Muscle of leg (tissue), 11 donors: ENCODE measurements around the gene SRSF3. TPM values are rescaled to one million over a fixed set of nuclear protein-coding genes. Genes with fewer than 3 reads are reported as not detected.
"Not testable (repeated sequence)": the region's sequence is repeated elsewhere in the genome, so short reads cannot be mapped to it uniquely, and the experiment has no call there.

Experiments used
- DNase-seq: peaks from one replicate; pipeline ENCODE4 v3.0.0; 2013
- H3K27ac ChIP-seq: one replicate; pipeline ENCODE4 v1.5.1; 2013; ENCODE audit warnings: mild to moderate bottlenecking, low read length, control low read depth
- H3K27me3 ChIP-seq: one replicate; pipeline ENCODE4 v1.6.1; 2013; ENCODE audit warnings: low read length; ENCODE audit not compliant: control insufficient read depth, insufficient read depth
- H3K36me3 ChIP-seq: one replicate; pipeline ENCODE4 v1.6.1; 2013; ENCODE audit warnings: low read length; ENCODE audit not compliant: control insufficient read depth, insufficient read depth
- H3K4me1 ChIP-seq: one replicate; pipeline ENCODE4 v1.6.1; 2013; ENCODE audit warnings: low read length; ENCODE audit not compliant: control insufficient read depth, insufficient read depth
- H3K4me3 ChIP-seq: one replicate; pipeline ENCODE4 v1.5.1; 2013; ENCODE audit warnings: low read length, control low read depth
- H3K9me3 ChIP-seq: replicated peaks from 2 replicates; pipeline ENCODE4 v1.6.1; 2013; ENCODE audit warnings: low read depth, low read length; ENCODE audit not compliant: control insufficient read depth
- WGBS: methylation state at CpG from one replicate; pipeline ENCODE4 v1.1.5; 2013; ENCODE audit warnings: missing lambda C conversion rate; ENCODE audit not compliant: insufficient coverage; 5-methylcytosine and 5-hydroxymethylcytosine counted together
- polyA plus RNA-seq, 8 donors: library from polyadenylated mRNA; unstranded; fragments of 120-200 nt; gene quantifications; one replicate each; pipeline versions ENCODE4 v1.2.1 to v1.2.3, GENCODE V29; 2013; ENCODE audit warnings: inconsistent platforms in 1 of 8, low replicate concordance in 1 of 8; ENCODE audit not compliant: insufficient read length in 8 of 8, insufficient read depth in 1 of 8
- total RNA-seq: library from RNA; stranded (reverse); fragments of 120-200 nt; gene quantifications from one replicate; pipeline ENCODE4 v1.2.4, GENCODE V29; 2013

The SRSF3 gene
- total and polyA plus RNA-seq, 9 donors, result 261 to 413 (median 315) TPM

DNA sequence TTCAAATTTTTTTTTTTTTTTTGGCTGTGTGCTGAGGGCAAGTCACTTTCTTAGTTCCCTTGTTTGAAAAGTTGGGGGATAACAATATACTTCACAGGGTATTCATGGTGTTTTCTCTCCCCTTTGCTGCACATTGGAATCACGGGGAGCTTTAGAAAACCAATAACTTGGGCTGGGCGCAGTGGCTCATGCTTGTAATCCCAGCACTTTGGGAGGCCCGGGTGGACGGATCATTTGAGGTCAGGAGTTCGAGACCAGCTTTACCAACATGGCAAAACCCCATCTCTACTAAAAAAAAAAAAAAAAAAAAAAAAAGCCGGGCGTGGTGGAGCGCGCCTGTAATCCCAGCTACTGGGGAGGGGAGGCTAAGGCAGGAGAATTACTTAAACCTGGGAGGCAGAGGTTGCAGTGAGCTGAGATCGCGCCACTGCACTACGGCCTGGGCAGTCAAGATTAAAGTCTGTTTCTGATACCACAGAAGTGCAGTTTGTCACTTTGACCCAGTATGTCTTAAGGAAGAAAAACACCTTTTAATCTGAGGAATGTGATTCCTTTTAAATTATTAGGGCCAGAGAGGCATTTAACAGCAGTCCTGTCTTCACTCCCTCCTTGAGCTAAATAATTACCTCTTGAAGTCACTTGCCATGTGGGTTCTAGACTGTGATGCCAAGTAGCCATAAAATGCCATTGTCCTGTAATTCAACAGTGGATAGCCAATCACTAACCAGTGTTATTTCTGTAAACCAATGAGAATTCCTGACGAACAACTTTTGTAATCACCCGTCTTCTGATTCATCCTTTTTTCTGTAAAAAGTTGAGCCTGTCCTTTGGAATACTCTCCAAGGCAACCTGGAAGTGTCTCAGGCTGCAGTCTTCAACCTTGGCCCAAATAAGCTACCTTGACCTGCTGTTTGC lies 16.1 kb downstream of the SRSF3 start:
- Histone ChIP-seq H3K27me3 (no peaks in the 10 kb centered on the region), H3K4me1 (peaks cover 6% of the 10 kb centered on the region), H3K36me3 (peaks cover 53% of the 10 kb centered on the region), H3K4me3 (no peak overlapping the region), H3K9me3 (no peaks in the 10 kb centered on the region), H3K27ac (no peak overlapping the region)
- whole genome bisulfite sequencing, result 87% methylated on average over 10 of the region's 14 CpGs
- DNase-seq, result no peak

DNA sequence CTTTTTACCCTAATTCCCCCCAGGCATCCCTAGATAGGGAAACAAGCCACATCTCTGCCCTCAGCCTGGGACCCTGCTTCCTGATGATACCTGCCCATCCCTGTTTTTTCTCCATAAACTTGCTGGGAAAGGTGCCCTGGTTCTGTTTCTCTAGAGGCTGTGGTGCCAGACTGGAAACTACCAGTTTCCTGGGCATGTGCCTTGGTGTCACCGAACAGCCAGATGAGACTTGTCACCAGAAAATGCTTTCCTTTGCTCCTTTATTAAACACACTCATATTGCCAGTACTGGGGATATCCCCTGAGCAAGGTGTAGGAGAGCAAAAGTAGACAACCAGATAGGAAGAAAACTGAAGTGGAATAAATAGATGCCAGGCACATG lies 16.8 kb downstream of the SRSF3 start:
- H3K4me1 ChIP-seq, result peaks cover 6% of the 10 kb centered on the region
- no CpG with 5 or more reads among the region's 1 CpG for WGBS

DNA sequence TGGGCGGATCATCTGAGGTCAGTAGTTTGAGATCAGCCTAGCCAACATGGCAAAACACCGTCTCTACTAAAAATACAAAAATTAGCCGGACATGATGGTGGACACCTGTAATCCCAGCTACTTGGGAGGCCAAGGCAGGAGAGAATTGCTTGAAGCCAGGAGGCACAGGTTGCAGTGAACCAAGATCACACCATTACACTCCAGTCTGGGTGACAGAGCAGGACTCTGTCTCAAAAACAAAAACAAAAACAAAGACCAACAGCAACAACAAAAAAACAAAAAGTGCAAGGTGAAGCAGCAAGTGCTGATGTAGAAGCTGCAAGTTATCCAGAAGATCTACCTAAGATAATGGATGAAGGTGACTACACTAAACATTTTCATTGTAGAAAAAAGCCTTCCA lies 17.5 kb downstream of the SRSF3 start:
- H3K36me3 ChIP-seq, result peaks cover 43% of the 10 kb centered on the region
- H3K27me3 ChIP-seq, H3K4me3 ChIP-seq, DNase-seq, H3K9me3 ChIP-seq, H3K4me1 ChIP-seq, H3K27ac ChIP-seq: not testable (repeated sequence)
- 76% methylated on average over 3 of the region's 3 CpGs for WGBS

More for the DNA sequence above, 16.8 kb downstream of the SRSF3 start:
- no peaks in the 10 kb centered on the region for H3K9me3 ChIP-seq
- no peak for DNase-seq
- no peak overlapping the region for H3K27ac ChIP-seq
- no peaks in the 10 kb centered on the region for H3K27me3 ChIP-seq
- H3K4me3 ChIP-seq, result no peak overlapping the region
- peaks cover 49% of the 10 kb centered on the region for H3K36me3 ChIP-seq

DNA sequence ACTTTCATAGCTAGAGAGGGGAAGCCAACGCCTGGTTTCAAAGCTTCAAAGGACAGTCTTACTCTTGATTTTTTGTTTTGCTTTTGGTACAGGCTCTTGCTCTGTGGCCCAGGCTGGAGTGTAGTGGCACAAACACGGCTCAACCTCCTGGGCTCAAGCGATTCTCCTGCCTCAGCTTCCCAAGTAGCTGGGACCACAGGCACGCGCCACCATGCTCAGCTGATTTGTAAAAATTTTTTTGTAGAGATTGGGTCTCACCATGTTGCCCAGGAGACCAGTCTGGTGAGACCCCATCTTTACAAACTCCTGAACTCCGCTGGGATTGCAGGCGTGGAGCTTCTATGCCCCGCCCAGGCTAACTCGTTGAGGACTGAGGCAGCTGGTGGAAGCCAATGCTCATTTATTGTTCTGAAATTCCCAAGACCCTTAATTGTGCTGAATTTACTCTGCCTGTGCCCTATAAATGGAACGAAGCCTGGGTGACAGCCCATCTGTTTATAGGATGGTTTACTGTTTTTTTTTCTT lies 18.0 kb downstream of the SRSF3 start:
- Histone ChIP-seq H3K36me3 (peaks cover 40% of the 10 kb centered on the region), H3K27me3 (no peaks in the 10 kb centered on the region), H3K9me3 (no peaks in the 10 kb centered on the region), H3K4me3 (no peak overlapping the region), H3K4me1 (peaks cover 13% of the 10 kb centered on the region), H3K27ac (no peak overlapping the region)
- 90% methylated on average over 7 of the region's 10 CpGs for WGBS
- DNase-seq, result no peak

DNA sequence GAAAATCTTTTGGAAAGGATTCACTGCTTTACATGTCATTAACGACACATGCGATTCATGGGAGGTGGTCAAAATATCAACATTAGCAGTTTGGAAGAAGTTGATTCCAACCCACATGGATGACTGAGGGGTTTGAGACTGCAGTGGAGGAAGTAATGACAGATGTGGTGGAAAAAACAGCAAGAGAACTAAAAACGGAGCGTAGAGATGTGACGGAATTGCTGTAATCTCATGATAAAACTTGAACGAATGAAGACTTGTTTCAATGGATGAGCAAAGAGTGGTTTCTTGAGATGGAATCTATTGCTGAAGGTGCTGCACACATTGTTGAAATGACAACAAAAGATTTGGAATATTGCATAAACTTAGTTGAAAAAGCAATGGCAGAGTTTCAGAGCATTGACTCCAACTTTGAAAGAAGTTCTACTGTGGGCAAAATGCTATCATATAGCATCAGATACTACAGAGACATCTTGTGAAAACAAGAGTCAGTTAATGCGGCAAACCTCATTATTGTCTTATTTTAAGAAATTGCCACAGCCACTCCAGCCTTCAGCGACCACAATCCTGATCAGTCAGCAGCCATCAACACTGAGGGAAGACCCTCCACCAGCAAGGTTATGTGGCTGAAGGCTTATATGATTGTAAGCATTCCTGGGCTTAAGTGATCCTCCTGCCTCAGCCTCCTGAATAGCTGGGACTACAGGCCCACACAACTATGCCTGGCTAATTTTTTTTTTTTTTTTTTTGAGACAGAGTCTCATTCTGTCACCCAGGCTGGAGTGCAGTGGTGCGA lies 19.2 kb downstream of the SRSF3 start:
- H3K36me3 ChIP-seq, result peaks cover 32% of the 10 kb centered on the region
- WGBS, result 89% methylated on average over 6 of the region's 9 CpGs
- no peak overlapping the region for H3K27ac ChIP-seq

DNA sequence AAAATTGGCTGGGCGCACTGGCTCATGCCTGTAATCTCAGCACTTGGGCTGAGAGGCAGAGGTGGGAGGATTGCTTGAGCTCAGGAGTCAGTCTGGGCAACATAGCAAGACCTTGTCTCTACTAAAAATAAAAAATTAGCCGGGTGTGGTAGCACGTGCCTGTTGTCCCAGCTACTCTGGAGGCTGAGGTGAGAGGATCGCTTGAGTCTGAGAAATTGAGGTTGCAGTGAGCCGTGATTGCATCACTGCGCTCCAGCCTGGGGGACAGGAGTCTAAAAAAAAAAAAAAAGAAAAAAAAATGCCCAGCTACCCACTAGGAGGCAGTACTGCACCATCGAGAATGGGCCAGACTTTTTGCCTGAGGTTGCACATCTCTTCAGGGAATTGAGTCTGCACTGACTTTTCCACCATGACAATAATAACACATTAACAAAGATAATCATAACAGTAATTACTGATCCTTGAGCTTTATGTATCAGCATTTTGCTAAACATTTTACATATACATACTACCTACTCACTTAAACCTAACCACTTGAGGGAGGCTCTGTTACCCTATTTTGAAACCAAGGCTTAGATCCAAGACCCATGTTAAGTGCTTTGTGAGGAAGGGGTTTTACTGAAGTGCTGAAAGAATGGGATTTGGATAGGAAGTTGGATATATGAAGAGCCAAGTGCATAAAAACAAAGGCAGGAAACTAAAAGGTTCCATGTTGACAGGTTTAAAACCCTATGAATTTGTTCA lies 21.0 kb downstream of the SRSF3 start:
- peak; percentile 61 for DNase-seq
- Histone ChIP-seq H3K36me3 (peaks cover 22% of the 10 kb centered on the region), H3K4me3 (no peak overlapping the region), H3K27ac (no peak overlapping the region), H3K4me1 (peaks cover 13% of the 10 kb centered on the region), H3K27me3 (no peaks in the 10 kb centered on the region), H3K9me3 (no peaks in the 10 kb centered on the region)
- 0% methylated on average over 1 of the region's 7 CpGs for WGBS

More for the DNA sequence above, 19.2 kb downstream of the SRSF3 start:
- no peak for DNase-seq
- Histone ChIP-seq H3K4me3 (no peak overlapping the region), H3K9me3 (no peaks in the 10 kb centered on the region), H3K27me3 (no peaks in the 10 kb centered on the region), H3K4me1 (peaks cover 13% of the 10 kb centered on the region)

DNA sequence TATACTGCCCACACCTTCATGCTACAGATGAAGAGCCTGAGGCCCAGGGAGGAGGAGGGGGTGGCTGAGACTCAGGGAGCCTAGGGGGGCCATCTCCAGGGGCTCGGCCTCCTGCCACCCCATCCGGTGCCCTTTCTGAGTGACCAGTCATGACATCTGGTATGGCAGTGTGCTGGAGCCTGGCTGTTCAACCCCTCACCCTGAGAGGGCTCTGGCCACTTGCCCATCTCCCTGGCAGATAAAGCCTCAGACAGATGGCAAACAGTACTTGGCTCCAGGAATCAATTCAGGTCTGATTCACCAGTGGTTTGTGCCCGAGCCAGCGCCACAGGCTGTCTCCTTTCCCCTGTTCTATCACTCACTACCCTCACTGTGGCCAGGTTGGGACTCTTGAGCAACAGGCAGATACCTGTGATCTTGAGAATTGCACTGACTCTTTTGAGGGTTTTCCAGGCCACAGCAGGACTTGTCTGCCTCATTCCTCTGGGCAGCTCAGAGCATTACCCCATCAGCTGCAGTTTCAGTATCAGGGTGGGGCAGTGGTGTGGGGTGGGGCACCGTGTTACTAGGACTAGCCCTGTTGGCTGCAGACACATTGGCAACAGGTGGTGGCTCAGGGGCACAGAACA lies 22.8 kb downstream of the SRSF3 start:
- H3K36me3 ChIP-seq, result peaks cover 10% of the 10 kb centered on the region

DNA sequence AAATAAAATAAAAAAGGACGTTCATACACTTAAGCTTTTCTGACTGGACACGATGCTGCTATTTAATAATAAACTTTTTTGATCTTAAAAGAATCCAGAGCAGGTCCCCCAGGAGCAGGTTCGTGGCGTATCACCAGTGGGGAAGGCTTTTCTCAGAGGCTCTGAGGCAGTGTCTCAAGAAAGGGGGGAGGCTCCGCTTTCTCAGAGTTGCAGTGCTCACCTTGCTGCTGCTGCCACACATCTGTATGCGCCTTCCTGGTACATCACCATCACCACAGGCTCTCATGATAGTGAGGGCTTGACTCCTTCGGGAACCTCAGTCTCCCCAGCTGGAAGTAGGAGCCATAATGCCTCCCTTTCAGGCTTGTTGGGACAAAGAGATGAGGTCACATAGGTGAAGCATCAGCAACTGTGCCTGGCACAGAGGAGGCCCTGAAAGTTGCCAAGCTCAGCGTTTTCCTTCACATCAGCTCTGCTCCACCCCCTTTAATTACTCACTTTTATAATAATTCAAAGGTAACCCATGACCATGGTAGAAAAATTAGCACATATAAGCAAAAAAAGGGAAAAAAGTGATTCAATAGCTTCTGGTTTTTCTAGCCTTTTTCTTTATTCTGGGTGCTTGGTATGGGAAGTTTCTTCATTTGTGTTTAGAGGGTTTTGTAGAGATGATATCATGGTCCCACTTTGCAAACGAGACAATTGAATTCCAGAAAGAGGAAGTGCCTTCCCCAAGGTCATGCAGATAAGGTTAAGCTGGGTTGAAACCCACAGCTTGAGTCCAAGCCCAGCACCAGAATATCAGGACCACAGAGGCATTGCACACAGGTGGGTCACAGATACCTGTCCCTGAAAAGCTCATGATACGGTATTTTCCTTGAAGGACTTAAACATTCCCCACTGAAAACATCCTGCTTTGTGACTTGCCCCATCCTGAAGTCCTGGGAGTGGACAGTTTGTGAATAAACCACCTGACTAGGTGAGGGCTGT lies 24.5 kb downstream of the SRSF3 start:
- Histone ChIP-seq H3K36me3 (peaks cover under 1% of the 10 kb centered on the region), H3K27me3 (no peaks in the 10 kb centered on the region), H3K9me3 (no peaks in the 10 kb centered on the region), H3K4me3 (no peak overlapping the region), H3K27ac (no peak overlapping the region), H3K4me1 (peaks cover 24% of the 10 kb centered on the region)
- DNase-seq, result no peak
- WGBS, result no CpG with 5 or more reads among the region's 10 CpGs

More for the DNA sequence above, 22.8 kb downstream of the SRSF3 start:
- no peaks in the 10 kb centered on the region for H3K9me3 ChIP-seq
- no peaks in the 10 kb centered on the region for H3K27me3 ChIP-seq
- H3K4me3 ChIP-seq, result no peak overlapping the region
- peaks cover 13% of the 10 kb centered on the region for H3K4me1 ChIP-seq
- H3K27ac ChIP-seq, result peak overlapping the region; percentile 80
- peak; percentile 68 for DNase-seq
- 68% methylated on average over 5 of the region's 5 CpGs for WGBS
